ENCODE results near the gene TNRC6B.
"Not testable (repeated sequence)": the region's sequence is repeated elsewhere in the genome, so short reads cannot be mapped to it uniquely, and the experiment has no call there.

Gene TNRC6B

DNA sequence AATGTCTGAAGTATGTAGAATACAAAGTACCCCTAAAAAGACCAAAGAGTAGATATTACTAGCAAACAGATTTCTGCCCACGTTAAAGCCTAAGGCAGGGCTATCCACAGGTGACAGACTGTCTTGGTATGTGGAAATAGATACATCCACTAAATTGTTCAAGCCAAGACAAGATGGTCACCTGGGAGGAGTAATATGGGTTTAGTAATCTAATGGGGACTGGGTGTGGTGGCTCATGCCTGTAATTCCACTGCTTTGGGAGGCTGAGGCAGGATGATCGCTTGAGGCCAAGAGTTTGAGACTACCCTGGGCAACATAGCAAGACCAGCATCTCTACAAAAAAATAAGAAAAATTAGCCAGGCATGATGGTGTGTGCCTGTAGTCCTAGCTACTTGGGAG, 200.2 kb downstream of the TNRC6B start:
- DNase-seq = no peak

DNA sequence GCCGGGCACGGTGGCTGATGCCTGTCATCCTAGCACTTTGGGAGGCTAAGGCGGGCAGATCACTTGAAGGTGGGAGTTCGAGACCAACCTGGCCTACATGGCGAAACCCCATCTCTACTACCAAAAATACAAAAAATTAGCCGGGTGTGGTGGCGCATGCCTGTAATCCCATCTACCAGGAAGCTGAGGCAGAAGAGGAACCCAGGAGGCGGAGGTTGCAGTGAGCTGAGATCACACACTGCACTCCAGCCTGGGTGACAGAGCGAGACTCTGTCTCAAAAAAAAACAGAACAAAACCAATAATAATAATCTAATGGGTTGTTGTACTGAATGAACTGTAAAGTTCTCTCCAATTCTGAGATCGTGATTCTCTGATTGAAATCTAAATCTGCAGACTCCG, 200.7 kb downstream of the TNRC6B start:
- DNase-seq = not testable (repeated sequence)

GRCh38 chr22:40381461-40381860, 203.7 kb downstream of the TNRC6B start:
- no peak for DNase-seq

DNA sequence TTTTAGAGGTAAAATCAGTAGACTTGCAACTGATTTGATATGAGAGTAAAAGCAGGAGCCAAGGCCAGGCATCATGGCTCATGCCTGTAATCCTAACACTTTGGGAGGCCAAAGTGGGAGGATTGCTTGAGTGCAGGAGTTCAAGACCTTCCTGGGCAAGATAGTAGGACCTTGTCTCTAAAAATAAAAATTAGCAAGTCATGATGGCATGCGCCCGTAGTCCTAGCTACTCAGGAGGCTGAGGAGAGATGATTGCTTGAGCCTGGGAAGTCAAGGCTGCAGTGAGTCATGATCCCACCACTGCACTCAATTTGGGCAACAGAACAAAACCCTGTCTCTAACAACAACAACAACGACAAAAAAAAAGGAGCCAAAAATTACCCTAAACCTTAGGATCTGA, 206.2 kb downstream of the TNRC6B start:
- no peak for DNase-seq

- DNase-seq = no peak
Measured at GRCh38 chr22:40385036-40385782, 207.5 kb downstream of the TNRC6B start.

All from NCI-H774 (cell line).